Loucy (cell line): ENCODE data around the gene CD300C.

Experiments used
- CTCF ChIP-seq: fragments of 200-600 bp; sonication (generic); conservative IDR thresholded peaks from 2 replicates; pipeline ENCODE4 v1.5.1; 2014; ENCODE audit warnings: mild to moderate bottlenecking, antibody characterized with exemption, low read length
- EZH2phosphoT487 ChIP-seq: fragments of 200-600 bp; IDR thresholded peaks from 2 replicates; pipeline ENCODE4 v1.6.1; 2018; ENCODE audit warnings: antibody characterized with exemption, mild to moderate bottlenecking, moderate library complexity, borderline replicate concordance

GRCh38 chr17:74549343-74549742 is 3.4 kb upstream of the CD300C start:
- TF ChIP-seq CTCF (no peak), EZH2phosphoT487 (no peak)
